Activated CD8-positive, alpha-beta T cell treated with anti-CD3 and anti-CD28 coated beads, Interleukin-2, amount 10 ng/mL, durations not matched to agents 7 days and 5 days (primary cell): ENCODE measurements around the gene CNBP. TPM values are rescaled to one million over a fixed set of nuclear protein-coding genes. Genes with fewer than 3 reads are reported as not detected.
A peak's percentile ranks its signal among the peaks of the same experiment; 100 is the strongest.
"Not testable (repeated sequence)": the region's sequence is repeated elsewhere in the genome, so short reads cannot be mapped to it uniquely, and the experiment has no call there.

ENCODE experiments used
- ATAC-seq: fragments of 150-1000 bp; cut with Tn5 transposase; one replicate; pipeline ENCODE4 v1.10.0; 2021; ENCODE audit warnings: moderate library complexity
- CTCF ChIA-PET: fragments of 350-600 bp; sonication (Branson Sonifier 250); formaldehyde crosslinking; loops from one replicate; lab custom pipeline; 2021; ENCODE audit warnings: antibody characterized with exemption; lab: Charles Lee
- POLR2A ChIA-PET: fragments of 350-600 bp; sonication (Branson Sonifier 250); formaldehyde crosslinking; loops from one replicate; lab custom pipeline; 2021; ENCODE audit warnings: antibody characterized with exemption; lab: Charles Lee
- DNase-seq: peaks from one replicate; pipeline ENCODE4 v3.0.0-alpha.2; 2020
- H3K27ac Mint-ChIP-seq: one replicate; pipeline ENCODE4 v1.8.0; 2021; ENCODE audit warnings: mild to moderate bottlenecking, mixed read lengths
- H3K27me3 Mint-ChIP-seq: one replicate; pipeline ENCODE4 v1.8.0; 2021; ENCODE audit warnings: low read depth, mixed read lengths
- H3K36me3 Mint-ChIP-seq: one replicate; pipeline ENCODE4 v1.8.0; 2021; ENCODE audit warnings: low read depth, mixed read lengths
- H3K4me1 Mint-ChIP-seq: one replicate; pipeline ENCODE4 v1.8.0; 2021; ENCODE audit warnings: low read depth, mixed read lengths
- H3K4me3 Mint-ChIP-seq: one replicate; pipeline ENCODE4 v1.8.0; 2021; ENCODE audit warnings: mild to moderate bottlenecking, mixed read lengths
- H3K9me3 Mint-ChIP-seq: one replicate; pipeline ENCODE4 v1.8.0; 2022; ENCODE audit warnings: mixed read lengths; ENCODE audit not compliant: insufficient read depth
- total RNA-seq, 2 experiments: library from RNA; stranded (reverse); gene quantifications; one replicate each; pipeline ENCODE4 v1.2.3, GENCODE V29; 2021

CNBP gene
- total RNA-seq, result 100 to 1,000 TPM; 263 to 273 TPM

GRCh38 chr3:129183569-129184395 lies at the start of gene CNBP:
Gene CNBP, minus strand, starts transcription at chr3:129183896. Its CDS starts 12,139 bp downstream, at chr3:129171757.
- Mint-ChIP-seq H3K4me1 (peaks cover 45% of the 10 kb centered on the region), H3K27ac (peak within 1 kb of the TSS; percentile 98), H3K27me3 (no peaks in the 10 kb centered on the region), H3K9me3 (no peaks in the 10 kb centered on the region), H3K36me3 (peaks cover 42% of the 10 kb centered on the region), H3K4me3 (peak within 1 kb of the TSS; percentile 92)
- ChIA-PET CTCF (interaction anchor here (0.7 to 3.2 kb wide), 5 partner anchors 22 to 69 kb away, joined by 3 to 31 read pairs (median 3); no protein-coding TSS in a partner anchor), POLR2A (interaction anchor here (0.6 to 4.0 kb wide), 16 partner anchors 12 to 301 kb away, joined by 3 to 43 read pairs (median 8); partner anchors contain the start of genes COPG1 and RAB43)
- DNase-seq, result peak; percentile 94
- ATAC-seq, result peak; percentile 98

- ATAC-seq (no peak), DNase-seq (no peak)
- Mint-ChIP-seq H3K4me1 (peaks cover 80% of the 10 kb centered on the region), H3K4me3 (no peak overlapping the region), H3K27me3 (no peaks in the 10 kb centered on the region), H3K36me3 (peaks cover 11% of the 10 kb centered on the region), H3K27ac (peak overlapping the region; percentile 57), H3K9me3 (no peaks in the 10 kb centered on the region)
- ChIA-PET POLR2A (interaction anchor here (0.6 to 1.7 kb wide), 5 partner anchors 9 to 261 kb away, joined by 3 to 10 read pairs (median 4); partner anchors contain the start of gene CNBP), CTCF (interaction anchor here (1.0 to 1.7 kb wide), 3 partner anchors 12 to 261 kb away, joined by 3 to 10 read pairs (median 6); no protein-coding TSS in a partner anchor)
These were observed 47.8 kb upstream of the CNBP start for GRCh38 chr3:129231331-129232119.

- Mint-ChIP-seq H3K27me3 (no peaks in the 10 kb centered on the region), H3K9me3 (no peaks in the 10 kb centered on the region), H3K4me1 (peaks cover 82% of the 10 kb centered on the region), H3K36me3 (peaks cover 8% of the 10 kb centered on the region), H3K4me3 (peak overlapping the region; percentile 40), H3K27ac (peak overlapping the region; percentile 71)
- ATAC-seq, result peak; percentile 80
- peak; percentile 54 for DNase-seq
- ChIA-PET POLR2A (interaction anchor here (0.6 to 1.7 kb wide), 5 partner anchors 10 to 260 kb away, joined by 3 to 10 read pairs (median 4); partner anchors contain the start of gene CNBP), CTCF (interaction anchor here (0.8 to 1.7 kb wide), 4 partner anchors 13 to 260 kb away, joined by 3 to 10 read pairs (median 5); no protein-coding TSS in a partner anchor)
These were observed 46.8 kb upstream of the CNBP start for GRCh38 chr3:129230311-129231019.

GRCh38 chr3:129228891-129229585 lies 45.3 kb upstream of the CNBP start:
- peak overlapping the region; percentile 62 for H3K27ac Mint-ChIP-seq
- CTCF ChIA-PET, result interaction anchor here (0.6 to 1.1 kb wide), 2 partner anchors 9 to 17 kb away, joined by 3 read pairs; no protein-coding TSS in a partner anchor
- POLR2A ChIA-PET, result interaction anchor here (1.3 kb wide), 1 partner anchor 10 kb away, joined by 6 read pairs; no protein-coding TSS in a partner anchor
- no peaks in the 10 kb centered on the region for H3K27me3 Mint-ChIP-seq
- ATAC-seq (no peak), DNase-seq (no peak)
- no peaks in the 10 kb centered on the region for H3K9me3 Mint-ChIP-seq
- H3K36me3 Mint-ChIP-seq, result peaks cover 4% of the 10 kb centered on the region
- H3K4me1 Mint-ChIP-seq, result peaks cover 78% of the 10 kb centered on the region
- no peak overlapping the region for H3K4me3 Mint-ChIP-seq

GRCh38 chr3:129226374-129226773 lies 42.7 kb upstream of the CNBP start:
- Mint-ChIP-seq H3K4me1 (peaks cover 58% of the 10 kb centered on the region), H3K9me3 (no peaks in the 10 kb centered on the region), H3K27me3 (no peaks in the 10 kb centered on the region), H3K27ac (peak overlapping the region; percentile 75), H3K36me3 (no peaks in the 10 kb centered on the region), H3K4me3 (no peak overlapping the region)
- CTCF ChIA-PET, result interaction anchor here (0.6 to 3.4 kb wide), 4 partner anchors 14 to 256 kb away, joined by 3 to 30 read pairs (median 6); no protein-coding TSS in a partner anchor
- POLR2A ChIA-PET, result interaction anchor here (1.2 kb wide), 1 partner anchor 90 kb away, joined by 4 read pairs; a partner anchor contains a TSS
- ATAC-seq, result no peak
- no peak for DNase-seq

GRCh38 chr3:129224984-129225393 lies 41.3 kb upstream of the CNBP start:
- Mint-ChIP-seq H3K27me3 (no peaks in the 10 kb centered on the region), H3K36me3 (no peaks in the 10 kb centered on the region), H3K4me1 (peaks cover 47% of the 10 kb centered on the region), H3K4me3 (peak overlapping the region; percentile 57), H3K9me3 (no peaks in the 10 kb centered on the region), H3K27ac (peak overlapping the region; percentile 86)
- peak; percentile 48 for DNase-seq
- POLR2A ChIA-PET, result interaction anchor here (0.7 to 2.5 kb wide), 10 partner anchors 10 to 302 kb away, joined by 3 to 10 read pairs (median 4); partner anchors contain the start of genes COPG1 and RAB43
- ATAC-seq, result peak; percentile 77
- CTCF ChIA-PET, result interaction anchor here (1.0 to 3.5 kb wide), 9 partner anchors 9 to 221 kb away, joined by 3 to 30 read pairs (median 9); no protein-coding TSS in a partner anchor

GRCh38 chr3:129224387-129224786 lies 40.7 kb upstream of the CNBP start:
- not testable (repeated sequence) for ATAC-seq

GRCh38 chr3:129218742-129219141 lies 35.0 kb upstream of the CNBP start:
- ChIA-PET CTCF (interaction anchor here (1.4 kb wide), 1 partner anchor 28 kb away, joined by 3 read pairs; no protein-coding TSS in a partner anchor), POLR2A (no interaction called here)
- Mint-ChIP-seq H3K4me1 (no peaks in the 10 kb centered on the region), H3K4me3 (no peak overlapping the region), H3K27me3 (peaks cover 2% of the 10 kb centered on the region), H3K36me3 (no peaks in the 10 kb centered on the region), H3K27ac (no peak overlapping the region), H3K9me3 (no peaks in the 10 kb centered on the region)
- ATAC-seq (no peak), DNase-seq (no peak)

More at GRCh38 chr3:129224387-129224786, 40.7 kb upstream of the CNBP start:
- H3K36me3 Mint-ChIP-seq, H3K9me3 Mint-ChIP-seq, H3K27ac Mint-ChIP-seq, DNase-seq, H3K27me3 Mint-ChIP-seq, H3K4me3 Mint-ChIP-seq: not testable (repeated sequence)
- ChIA-PET CTCF (interaction anchor here (0.8 to 3.5 kb wide), 13 partner anchors 9 to 254 kb away, joined by 3 to 30 read pairs (median 5); partner anchors contain the start of gene CNBP), POLR2A (interaction anchor here (0.8 to 2.5 kb wide), 7 partner anchors 11 to 105 kb away, joined by 3 to 10 read pairs (median 4); partner anchors contain the start of gene COPG1)
- H3K4me1 Mint-ChIP-seq, result peaks cover 41% of the 10 kb centered on the region

- ChIA-PET POLR2A (no interaction called here), CTCF (interaction anchor here (1.0 to 1.4 kb wide), 2 partner anchors 12 to 33 kb away, joined by 4 read pairs; no protein-coding TSS in a partner anchor)
- no peak for DNase-seq
- Mint-ChIP-seq H3K4me3 (no peak overlapping the region), H3K4me1 (no peaks in the 10 kb centered on the region), H3K27me3 (peaks cover 8% of the 10 kb centered on the region), H3K36me3 (no peaks in the 10 kb centered on the region), H3K27ac (no peak overlapping the region), H3K9me3 (no peaks in the 10 kb centered on the region)
- ATAC-seq, result no peak
These were observed 29.5 kb upstream of the CNBP start for GRCh38 chr3:129213238-129213637.

- H3K4me3 Mint-ChIP-seq, result no peak overlapping the region
- ChIA-PET POLR2A (interaction anchor here (0.6 kb wide), 1 partner anchor 19 kb away, joined by 3 read pairs; no protein-coding TSS in a partner anchor), CTCF (interaction anchor here (1.6 kb wide), 1 partner anchor 28 kb away, joined by 4 read pairs; no protein-coding TSS in a partner anchor)
- no peaks in the 10 kb centered on the region for H3K4me1 Mint-ChIP-seq
- peaks cover 8% of the 10 kb centered on the region for H3K27me3 Mint-ChIP-seq
- no peaks in the 10 kb centered on the region for H3K36me3 Mint-ChIP-seq
- no peak for ATAC-seq
- no peaks in the 10 kb centered on the region for H3K9me3 Mint-ChIP-seq
- no peak overlapping the region for H3K27ac Mint-ChIP-seq
- no peak for DNase-seq
These were observed 28.1 kb upstream of the CNBP start for GRCh38 chr3:129211772-129212171.
